NCI-H2171 (cell line): ENCODE data around the gene KDM1B.
"Not testable (repeated sequence)": the region's sequence is repeated elsewhere in the genome, so short reads cannot be mapped to it uniquely, and the experiment has no call there.

Source experiments
- DNase-seq: peaks from one replicate; lab custom pipeline; 2025; lab: John Stamatoyannopoulos, UW

The KDM1B gene

GRCh38 chr6:18231856-18232255 is 76.6 kb downstream of the KDM1B start:
- DNase-seq = not testable (repeated sequence)

- DNase-seq = not testable (repeated sequence)
Measured at GRCh38 chr6:18233770-18234169, 78.5 kb downstream of the KDM1B start.

DNA sequence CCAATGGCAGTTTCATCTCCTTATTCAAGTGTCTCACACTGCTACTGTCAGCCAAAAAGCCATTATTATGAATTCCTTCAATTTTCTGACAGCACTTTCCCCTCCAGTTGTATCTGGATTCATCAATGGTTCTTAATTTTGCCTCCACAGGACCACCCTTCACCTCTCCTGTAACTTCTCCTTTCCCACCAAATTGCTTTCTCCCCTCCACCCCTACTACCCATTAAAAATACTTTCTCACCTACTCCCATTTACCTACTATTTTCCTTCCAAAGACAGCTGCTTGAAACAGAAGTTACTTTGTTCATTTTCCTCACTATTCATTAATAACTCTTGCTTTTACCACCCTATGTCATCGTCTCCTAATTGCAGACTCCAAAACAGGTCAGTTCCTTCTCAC is 79.3 kb downstream of the KDM1B start:
- no peak for DNase-seq

DNA sequence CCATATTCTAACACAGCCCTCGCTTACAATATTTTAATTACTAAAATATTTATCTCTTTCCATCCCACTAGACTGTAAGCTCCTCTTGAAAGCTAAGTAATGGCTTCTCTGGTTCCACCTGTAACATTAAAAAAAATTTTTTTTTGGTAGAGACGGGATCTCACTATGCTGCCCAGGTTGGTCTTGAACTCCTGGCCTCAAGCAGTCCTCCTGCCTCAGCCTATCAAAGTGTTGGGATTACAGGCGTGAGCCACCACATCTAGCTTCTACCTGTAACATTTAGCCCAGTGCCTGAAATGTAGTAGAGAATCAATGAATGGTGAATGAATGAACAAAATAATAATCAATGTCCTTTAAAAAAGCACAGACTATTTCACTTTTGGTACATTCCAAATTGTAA is 80.3 kb downstream of the KDM1B start:
- DNase-seq = no peak

DNA sequence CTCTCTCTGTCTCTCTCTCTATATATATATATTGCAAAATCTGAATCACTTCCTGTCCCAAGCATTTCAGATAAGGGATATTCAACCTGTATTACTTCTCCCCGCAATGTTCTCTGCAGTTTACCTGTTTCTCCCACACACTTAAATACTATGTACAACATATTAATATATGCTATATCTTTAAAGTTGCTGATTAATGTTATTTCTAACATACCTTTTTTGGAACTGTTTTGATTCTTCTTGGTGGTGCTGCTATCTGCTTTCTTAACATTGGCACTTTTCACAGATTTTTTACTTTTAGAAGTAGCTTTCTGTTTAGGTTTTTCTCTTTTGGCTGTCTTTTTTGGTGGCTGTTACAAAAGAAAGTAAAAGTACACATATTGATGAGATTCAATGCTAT is 81.9 kb downstream of the KDM1B start:
- no peak for DNase-seq

DNA sequence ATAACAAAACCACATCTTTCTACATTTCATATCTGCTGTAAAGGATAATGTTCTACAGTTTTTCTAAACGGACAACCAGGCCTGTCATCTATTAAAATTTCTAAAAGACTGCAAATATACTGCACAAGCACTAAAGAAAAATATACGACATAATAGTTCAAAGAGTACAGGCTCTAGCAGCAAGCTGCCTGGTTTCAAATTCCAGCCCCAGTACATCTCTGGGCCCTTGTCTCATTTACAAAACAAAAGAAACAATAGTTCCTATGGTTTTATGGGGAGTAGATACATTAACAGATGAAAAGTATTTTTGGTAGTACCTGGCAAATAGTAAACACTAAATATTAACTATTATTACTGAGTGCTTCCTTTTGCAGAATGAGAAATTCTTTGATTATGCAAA is 85.0 kb downstream of the KDM1B start:
- DNase-seq = no peak

- no peak for DNase-seq
Measured at GRCh38 chr6:18241208-18242038, 86.2 kb downstream of the KDM1B start.

- no peak for DNase-seq
Measured at GRCh38 chr6:18242062-18242851, 87.0 kb downstream of the KDM1B start.

GRCh38 chr6:18243302-18243893 is 88.2 kb downstream of the KDM1B start:
- DNase-seq = no peak

DNA sequence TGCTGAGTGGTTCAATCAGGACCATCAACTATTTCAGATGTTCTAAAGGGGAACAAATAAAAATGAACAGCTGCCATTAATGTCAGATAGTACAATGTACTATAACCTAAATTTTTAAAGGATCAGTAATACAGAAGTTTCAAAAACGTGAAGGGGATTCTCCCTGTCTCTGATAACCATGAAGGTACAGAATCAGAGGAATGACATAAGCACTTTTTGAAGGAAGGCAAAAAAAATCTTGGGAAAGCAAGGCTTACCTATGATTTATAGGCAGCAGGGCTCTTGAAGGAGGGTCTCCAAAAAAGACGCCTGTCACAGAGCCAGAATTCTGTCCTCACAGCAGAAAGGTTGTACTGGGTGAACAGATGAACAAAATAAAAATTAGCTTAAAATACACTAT is 89.0 kb downstream of the KDM1B start:
- DNase-seq = no peak

- no peak for DNase-seq
Measured at GRCh38 chr6:18245079-18245478, 89.9 kb downstream of the KDM1B start.

- no peak for DNase-seq
Measured at GRCh38 chr6:18245642-18246041, 90.4 kb downstream of the KDM1B start.

GRCh38 chr6:18246205-18246604 is 91.0 kb downstream of the KDM1B start:
- no peak for DNase-seq

- no peak for DNase-seq
Measured at GRCh38 chr6:18247002-18247401, 91.8 kb downstream of the KDM1B start.

GRCh38 chr6:18248698-18249097 is 93.5 kb downstream of the KDM1B start:
- no peak for DNase-seq

- DNase-seq = no peak
Measured at GRCh38 chr6:18249271-18249670, 94.0 kb downstream of the KDM1B start.

GRCh38 chr6:18253635-18254034 is 98.4 kb downstream of the KDM1B start:
- no peak for DNase-seq

DNA sequence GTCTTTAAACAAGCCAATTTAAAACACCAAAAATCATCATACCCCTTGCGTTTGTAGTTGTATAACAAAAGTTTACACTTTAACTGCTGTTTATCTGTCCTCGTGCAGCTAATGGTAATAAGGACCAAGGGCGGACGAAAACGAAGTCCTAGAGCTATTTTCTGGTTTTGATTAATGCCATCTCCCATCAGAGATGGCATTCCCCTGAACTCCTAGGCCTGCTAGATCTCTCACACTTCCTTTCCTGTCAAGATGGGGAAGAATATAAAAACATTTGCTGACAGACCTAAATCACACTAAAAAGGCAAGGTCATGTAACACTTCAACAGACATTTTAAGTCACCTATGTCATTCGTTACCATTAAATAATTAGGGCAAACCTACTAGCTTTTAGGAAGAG is 99.6 kb downstream of the KDM1B start:
- DNase-seq = no peak

DNA sequence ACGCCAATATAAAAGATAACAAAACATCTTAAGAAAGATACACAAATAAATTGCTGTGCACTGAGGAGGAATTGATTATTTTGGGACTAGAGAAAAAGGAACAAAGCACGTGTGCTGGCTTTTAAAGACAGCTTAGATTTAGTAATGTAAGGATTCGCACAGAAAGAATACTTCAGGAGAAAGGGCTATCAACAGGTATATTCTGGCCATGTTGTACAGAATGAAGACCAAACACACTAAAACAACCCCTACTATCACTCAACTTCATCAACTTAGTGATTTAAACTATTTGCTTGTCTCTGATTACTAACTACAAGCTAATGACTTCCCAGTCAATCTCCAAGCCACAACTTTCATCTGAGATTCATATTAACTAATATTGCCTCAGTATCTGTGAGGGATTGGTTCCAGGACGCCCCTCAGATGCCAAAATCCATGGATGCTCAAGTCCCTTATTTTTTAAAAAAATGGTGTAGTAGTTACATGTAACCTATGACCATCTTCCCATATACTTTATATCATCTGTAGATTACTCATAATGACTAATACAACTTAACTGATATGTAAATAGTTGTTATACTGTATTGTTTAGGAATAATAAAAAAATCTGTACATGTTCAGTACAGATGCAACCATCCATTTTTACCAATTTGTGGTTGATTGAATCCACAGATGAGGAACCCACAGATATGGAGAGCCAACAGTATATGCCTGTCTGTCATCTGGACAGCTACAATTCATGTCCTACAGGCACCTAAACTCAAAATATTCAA is 104.6 kb downstream of the KDM1B start:
- no peak for DNase-seq

DNA sequence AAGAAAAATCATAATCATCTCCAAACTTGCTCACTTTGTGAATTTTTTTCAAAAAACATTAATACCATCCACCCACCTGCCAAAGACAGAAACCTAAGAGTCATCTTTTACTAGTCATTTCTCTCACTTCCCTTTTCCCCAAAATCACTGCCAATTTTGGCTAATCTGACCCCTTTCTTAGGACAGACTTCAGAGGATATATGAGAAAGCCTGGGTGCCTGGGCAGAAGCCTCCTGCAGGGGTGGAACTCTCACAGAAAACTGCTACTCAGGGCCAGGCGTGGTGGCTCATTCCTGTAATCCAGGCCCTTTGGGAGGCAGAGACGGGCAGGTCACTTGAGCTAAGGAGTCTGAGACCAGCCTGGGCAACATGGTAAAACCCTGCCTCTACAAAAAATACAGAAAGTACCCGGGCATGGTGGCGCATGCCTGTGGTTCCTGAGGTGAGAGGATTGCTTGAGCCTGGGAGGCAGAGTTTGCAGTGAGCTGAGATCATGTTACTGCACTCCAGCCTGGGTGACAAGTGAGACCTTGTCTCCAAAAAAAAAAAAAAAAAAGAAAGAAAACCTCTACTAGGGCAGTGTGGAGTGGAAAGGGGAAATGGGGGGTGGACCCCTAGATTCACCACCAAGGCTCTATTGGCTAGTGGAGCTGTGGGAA is 105.4 kb downstream of the KDM1B start:
- peak; percentile 21 for DNase-seq

DNA sequence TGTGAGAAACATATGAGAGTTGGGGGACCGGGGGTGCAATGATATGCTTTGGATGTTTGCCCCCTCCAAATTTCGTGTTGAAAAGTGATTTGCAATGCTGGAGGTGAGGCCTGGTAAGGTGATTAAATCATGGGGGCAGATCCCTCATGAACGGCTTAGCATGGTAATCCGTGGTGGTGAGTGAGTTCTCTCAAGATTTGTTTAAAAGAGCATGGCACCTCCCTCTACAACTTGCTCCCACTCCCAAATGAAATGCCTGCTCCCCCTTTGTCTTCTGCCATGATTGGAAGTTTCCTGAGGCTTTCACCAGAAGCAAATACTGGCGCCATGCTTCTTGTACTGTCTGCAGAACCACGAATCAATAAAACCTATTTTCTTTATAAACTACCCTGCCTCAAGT is 106.7 kb downstream of the KDM1B start:
- DNase-seq = no peak
